Stimulated activated CD8-positive, alpha-beta memory T cell treated with anti-CD3 and anti-CD28 coated beads, Interleukin-2, amount 100 ng/mL, for 48 hours (primary cell): ENCODE results near the gene SCAI.
"Not testable (repeated sequence)": the region's sequence is repeated elsewhere in the genome, so short reads cannot be mapped to it uniquely, and the experiment has no call there.

Source experiments
- DNase-seq, 2 donors: peaks; one replicate each; pipeline ENCODE4 v3.0.0-alpha.2; 2020; ENCODE audit warnings: low read depth in 2 of 2

The SCAI gene

DNA sequence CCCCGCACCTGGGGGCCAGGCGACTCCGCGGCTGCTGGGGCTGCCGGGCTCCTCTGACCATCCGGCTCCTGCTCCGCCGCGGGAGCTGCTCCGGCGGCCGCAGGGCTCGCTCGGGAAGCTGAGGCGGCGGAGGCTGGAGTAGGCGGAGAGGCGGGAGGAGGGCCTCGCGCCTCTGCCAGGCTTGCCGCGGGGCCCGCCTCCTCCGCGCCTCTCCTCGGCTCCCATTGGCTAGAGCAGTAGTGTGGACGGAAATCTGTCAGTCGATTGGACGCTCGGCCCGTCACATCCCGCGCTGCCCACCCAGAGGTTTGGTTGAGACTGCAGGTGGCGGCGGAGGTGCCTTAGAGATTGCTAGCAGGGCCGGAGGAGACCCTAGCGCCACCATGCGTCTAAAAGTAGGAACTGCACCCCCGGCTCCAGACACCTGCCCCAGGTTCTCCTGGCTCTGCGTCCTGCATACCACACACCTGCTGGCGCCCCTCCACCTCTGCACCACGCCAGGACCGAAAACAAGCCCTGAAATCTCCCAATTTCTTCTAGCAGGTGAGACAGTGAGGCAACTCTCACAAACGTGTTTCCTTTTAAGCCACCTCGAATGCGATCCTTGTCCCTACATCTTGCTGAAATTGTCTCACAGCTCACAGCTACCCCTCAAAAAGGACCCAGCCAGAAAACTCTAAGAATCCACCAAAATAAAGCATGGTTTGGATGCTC lies at the start of gene SCAI:
Gene SCAI, minus strand, starts transcription at position 152 of the 714 bp plus-strand sequence. Its CDS starts 91 bp downstream, at position 61.
- DNase-seq, result peak; percentile 94 to 97

DNA sequence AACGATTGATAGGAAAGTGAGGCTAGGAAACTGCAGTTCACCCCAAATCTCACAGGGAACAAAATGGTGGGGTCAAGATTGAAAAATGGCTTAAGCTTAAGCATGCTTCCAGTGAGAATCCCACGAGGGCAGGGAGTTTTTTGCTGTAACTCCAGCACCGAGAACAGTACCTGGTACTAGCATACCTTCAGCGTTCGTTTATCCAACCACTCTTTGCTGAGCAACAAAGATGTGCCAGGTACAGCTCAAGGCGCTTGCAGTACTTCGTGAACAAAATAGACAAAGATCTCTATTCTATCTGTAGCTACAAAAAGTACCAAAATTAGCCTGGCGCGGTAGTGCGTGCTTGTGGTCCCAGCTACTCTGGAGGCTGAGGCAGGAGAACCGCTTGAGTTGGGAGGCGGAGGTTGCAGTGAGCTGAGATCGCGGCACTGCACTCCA lies 47.1 kb upstream of the SCAI start:
- DNase-seq, result no peak

DNA sequence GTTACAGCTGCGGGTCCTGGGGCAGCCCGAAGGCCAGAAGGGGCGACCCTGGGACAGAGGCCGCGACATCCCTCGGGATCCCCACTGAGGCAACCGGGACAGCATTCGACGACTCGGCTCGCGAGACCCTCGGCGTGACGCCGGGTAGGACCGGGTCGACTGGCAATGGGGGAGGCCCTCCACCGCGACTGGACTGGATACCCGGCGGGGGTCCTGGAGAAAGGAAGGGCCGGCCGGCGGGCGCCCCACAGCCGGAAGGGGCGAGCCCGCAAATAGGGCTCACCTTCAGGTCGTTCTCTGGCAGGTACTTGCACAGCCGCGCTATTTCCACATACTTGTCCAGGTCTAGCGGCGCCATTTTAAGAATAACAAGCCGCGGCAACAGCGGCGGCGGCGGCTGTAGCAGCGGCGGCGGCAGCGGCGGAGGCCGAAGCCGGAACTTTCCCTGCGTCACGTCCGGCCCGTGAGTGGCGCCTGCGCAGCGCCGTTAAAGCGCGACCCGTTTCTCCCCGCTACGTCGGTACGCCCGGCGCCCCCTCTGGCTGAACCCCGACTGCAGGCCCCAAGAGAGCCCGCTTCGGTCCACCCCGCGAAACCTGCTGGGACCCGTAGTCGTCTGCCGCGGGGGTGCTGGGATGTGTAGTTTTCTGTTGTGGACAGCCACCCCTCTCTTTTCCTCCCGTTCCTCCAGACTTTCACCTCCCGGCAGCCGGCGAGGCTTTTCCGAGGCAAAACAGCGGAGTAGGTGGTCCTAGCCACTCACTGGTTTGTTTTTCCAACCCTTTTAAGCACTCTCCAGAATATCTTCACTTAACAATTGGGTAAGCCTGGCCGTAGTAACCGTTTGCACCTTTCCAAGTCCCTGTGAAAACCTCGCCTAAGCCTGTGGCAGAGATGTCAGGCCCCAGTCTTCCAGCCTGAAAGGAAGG lies 46.3 kb upstream of the SCAI start, which contains the start of gene PPP6C:
Gene PPP6C, minus strand, starts transcription at position 443 of the 929 bp plus-strand sequence. Its CDS starts 85 bp downstream, at position 358.
- peak; percentile 98 for DNase-seq

DNA sequence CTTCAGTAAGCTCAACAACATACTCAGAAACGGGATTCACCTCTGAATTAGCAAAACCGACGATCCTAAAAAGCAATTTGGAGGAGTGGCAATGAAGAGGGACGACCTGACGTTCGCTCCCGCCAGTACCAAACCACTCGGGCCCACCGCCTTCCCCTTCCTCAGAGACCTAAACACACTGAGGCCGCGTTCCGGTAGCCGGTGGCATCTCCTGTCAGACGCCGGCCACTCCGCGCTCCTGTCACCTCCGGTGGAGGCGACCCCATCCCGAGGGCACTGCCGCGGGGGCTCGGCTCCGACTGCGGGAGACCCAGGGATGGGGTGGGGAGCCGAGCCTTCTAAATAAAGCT lies 45.7 kb upstream of the SCAI start:
- DNase-seq, result peak in 1 of 2 donors; percentile 19

DNA sequence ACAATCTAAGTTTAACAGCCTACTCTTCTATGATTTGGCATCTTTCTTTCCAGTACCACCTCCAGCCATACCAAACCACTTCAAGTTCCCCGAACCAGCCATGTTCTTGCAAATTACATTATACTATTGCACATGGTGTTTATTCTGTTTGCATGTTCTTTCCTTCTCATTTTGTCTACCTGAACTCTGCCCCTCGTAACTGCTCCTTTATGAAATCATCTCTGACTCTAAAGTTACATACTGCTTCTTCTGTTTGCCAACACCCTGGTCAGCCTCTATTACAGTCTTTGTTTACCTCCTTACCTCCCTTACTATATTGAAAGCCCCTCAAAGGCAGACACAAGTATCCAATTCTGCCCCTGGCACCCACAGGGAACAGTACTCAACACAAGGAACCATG lies 40.2 kb upstream of the SCAI start:
- no peak for DNase-seq

DNA sequence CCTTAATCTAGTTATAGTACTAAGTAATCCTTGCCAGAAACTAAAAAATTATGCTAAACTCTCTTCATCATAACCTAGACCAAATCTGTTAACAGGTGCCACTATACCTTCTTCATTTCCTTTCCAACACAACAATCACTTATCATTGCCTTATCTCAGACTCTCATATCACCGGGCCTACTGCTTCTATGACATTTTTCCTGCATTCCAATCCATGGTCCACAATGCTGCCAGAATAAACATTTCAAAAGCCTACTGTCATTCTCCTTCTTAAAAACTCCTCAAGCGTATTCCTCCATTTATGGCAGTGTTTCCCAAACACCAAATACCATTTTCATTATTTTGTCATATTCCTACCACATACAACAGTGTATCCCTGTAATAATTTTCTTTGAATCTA lies 39.7 kb upstream of the SCAI start:
- DNase-seq, result no peak

DNA sequence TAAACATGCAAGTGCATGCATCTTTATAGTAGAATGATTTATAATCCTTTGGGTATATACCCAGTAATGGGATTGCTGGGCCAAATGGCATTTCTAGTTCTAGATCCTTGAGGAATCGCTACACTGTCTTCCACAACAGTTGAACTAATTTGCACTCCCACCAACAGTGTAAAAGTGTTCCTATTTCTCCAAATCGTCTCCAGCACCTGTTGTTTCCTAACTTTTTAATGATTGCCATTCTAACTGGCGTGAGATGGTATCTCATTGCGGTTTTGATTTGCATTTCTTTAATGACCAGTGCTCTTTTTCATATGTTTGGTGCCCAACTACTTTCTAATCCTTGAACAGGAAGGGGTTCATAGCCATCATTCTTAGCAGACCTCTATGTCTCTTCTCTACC lies 38.4 kb upstream of the SCAI start:
- DNase-seq, result not testable (repeated sequence)

DNA sequence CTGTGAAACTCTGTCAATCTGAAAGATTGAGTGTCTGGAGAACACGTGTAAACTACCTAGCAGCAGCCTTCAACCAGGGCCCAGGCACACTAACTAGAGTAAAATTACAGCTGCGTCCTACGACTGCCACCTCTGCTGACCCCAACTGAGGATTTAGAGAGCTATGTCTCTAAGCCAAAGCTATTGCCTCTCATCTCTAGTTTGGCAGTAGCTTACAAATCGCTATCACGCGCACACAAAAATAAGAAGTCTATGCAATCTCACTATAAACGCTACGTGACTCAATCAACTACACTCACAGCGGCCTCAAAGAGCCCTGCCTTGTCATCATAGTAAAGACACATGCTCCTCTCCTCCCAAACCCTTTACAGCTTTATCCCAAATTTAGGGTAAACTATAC lies 37.5 kb upstream of the SCAI start:
- no peak for DNase-seq

DNA sequence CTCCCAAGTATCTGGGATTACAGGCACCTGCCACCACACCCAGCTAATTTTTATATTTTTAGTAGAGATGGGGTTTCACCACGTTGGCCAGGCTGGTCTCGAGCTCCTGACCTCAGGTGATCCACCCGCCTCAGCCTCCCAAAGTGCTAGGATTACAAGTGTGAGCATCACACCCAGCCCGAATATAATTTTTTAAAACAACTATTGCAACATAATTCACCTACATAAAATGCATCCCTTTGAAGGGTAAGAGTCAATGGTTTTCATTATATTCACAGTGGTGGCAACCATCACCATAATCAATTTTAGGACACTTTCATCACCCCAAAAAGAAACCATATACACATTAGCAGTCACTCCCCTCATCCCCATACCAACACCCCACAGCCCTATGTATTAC lies 36.4 kb upstream of the SCAI start:
- not testable (repeated sequence) for DNase-seq

DNA sequence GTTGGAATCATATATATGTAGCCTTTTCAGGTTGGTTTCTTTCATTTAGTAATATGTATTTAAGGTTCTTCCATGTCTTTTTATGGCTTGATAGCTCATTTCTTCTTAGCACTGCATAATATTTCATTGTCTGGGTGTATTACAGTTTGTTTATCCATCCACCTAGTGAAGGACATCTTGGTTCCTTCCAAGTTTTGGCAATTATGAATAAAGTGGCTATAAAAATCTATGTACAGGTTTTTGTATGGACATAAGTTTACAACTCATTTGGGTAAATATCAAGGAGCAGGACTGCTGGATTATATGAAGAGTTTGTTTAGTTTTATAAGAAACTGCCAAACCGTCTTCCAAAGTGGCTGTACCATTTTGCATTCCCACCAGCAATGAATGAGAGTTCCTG lies 34.6 kb upstream of the SCAI start:
- no peak for DNase-seq

DNA sequence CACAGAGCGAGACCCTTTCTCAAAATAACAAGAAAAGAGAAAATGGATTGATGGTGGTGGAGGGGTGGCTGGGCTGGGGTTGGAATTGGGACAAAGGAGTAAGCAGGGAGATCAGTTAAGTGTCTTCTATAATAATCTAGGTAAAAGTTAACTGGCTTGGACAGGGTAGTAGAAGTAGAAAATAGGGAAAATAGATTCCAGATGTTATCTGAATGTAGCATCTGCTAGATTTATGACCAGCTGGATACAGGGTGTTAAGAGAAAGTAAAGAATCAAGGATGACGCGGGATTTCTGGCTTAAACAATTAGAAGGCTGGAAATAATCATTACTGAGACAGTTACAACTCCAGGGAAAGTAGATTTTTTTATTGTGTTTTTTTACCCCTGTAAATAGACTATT lies 33.3 kb upstream of the SCAI start:
- DNase-seq, result no peak

DNA sequence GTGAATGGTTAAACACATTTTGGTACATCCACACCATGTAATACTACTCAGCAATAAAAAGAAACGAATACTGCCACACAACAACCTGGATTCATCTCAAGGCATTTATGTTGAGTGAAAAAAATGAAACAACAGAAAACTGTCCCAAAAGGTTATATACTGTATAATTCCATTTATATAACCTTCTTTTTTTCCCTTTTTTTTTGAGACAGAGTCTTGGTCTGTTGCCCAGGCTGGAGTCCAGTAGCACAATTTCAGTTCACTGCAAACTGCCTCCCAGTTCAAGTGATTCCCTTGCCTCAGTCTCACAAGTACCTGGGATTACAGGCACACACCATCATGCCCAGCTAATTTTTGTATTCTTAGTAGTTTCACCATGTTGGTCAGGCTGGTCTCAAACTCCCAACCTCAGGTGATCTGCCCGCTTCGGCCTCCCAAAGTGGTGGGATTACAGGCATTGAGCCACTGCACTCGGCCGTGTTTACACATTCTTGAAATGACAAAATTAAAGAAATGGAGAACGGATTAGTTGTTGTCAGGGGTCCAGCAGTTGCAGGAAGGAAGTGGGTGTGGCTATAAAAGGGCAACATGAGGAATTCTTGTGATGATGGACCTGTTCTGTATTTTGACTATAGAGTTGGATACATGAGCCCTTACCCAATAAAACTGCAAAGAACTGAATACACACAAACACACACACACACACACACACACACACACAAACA lies 28.9 kb upstream of the SCAI start:
- no peak for DNase-seq

DNA sequence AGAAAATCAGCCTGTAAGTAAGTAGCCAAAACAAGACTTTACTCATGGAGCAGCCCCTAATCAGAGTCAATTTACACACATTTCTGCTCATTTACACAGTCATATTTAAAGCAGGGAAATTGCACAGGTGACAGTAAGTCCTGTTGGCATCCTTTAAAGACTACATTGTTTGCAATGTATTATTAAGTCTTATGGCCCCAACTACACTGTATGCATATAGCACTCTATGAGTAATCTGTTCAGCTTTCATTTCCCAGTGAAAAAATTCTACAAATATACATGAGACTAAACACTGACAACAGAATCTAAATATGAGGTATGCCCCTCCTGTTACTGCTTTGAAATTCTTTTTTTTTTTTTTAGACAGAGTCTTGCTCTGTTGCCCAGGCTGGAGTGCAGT lies 26.6 kb upstream of the SCAI start:
- no peak for DNase-seq

DNA sequence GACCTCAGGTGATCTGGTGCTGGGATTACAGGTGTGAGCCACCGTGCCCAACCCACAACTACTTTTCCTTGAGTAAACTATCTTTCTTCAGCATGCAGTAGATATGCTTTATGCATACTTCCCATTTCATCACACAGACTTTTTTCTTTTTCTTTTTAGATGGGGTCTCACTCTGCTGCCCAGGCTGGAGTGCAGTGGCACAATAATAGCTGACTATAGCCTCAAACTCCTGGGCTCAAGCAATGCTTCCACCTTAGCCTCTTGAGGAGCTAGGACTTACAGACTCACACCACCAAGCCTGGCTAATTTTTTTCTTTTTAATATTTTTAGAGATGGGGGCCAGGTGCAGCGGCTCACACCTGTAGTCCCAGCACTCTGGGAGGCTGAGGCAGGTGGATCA lies 23.4 kb upstream of the SCAI start:
- no peak for DNase-seq

DNA sequence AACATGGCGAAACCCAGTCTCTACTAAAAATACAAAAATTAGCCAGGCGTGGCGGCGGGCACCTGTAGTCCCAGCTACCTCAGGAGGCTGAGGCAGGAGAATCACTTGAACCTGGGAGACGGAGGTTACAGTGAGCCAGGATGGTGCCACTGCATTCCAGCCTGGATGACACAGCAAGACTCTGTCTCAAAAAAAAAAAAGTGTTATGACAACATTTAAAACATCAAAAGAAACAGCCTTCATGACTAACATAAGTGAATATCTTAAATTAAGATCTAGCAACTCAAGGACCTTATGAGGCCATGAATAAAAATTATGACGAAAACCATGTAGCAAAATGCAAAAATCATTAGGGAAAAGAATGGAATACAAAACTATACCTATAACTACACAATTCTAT lies 19.6 kb upstream of the SCAI start:
- not testable (repeated sequence) for DNase-seq

DNA sequence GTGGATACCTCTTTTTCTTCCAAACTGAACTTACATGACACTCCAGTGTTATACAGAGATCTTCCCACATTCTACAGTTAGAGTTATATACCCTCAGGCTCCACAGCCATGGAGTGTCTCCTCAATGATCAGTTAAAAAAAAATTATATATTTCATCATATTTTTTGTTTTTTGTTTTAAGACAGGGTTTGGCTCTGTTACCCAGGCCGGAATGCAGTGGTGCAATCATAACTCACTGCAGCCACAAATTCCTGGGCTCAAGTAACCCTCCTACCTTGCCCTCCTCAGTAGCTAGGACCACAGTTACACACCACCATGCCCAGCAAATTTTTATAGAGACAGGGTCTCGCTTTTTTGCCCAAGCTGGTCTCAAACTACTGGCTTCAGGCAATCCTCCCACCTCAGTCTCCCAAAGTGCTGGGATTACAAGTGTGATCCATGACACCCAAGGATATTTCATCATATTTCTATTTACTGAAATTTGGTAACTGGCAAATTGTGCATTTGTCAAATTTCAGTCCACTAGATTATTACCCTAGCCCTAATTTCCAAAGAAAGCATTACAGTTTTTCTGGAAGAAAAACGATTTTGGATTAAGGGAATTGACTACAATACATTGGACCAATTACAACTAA lies 18.1 kb upstream of the SCAI start:
- no peak for DNase-seq

DNA sequence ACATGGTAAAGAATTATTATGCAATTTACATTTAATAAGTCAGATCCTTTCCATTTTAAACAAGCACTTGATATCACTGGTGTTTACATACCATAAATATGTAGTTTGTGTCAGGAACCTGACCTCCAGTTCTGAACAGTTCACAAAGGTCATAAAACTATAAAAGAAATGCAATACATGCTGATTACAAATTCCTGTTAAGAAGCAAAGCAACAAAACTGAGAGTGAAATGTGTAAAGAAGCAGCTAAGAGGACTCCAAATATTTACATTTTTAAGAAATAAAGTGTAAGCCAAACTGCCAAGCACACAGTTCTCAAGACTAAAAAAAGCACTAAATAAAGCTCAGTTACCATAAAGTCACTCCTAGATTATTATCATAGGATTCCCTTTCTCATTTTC lies 17.4 kb upstream of the SCAI start:
- no peak for DNase-seq

DNA sequence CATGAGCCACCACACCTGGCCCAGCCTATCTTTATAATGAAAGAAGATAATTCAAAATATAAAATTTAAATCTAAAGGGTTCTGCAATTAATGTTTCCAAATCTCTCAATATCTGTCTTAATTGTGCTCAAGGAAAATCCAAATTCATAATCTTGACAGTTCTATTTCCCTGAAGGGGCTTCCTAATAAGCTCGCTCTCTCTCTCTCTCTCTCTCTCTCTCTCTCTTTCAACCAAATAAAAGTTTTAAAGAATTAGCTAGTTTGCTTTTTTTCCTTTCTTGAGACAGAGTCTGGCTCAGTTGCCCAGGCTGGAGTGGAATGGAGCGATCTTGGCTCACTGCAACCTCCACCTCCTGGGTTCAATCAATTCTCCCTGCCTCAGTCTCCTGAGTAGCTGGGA lies 13.2 kb upstream of the SCAI start:
- no peak for DNase-seq

DNA sequence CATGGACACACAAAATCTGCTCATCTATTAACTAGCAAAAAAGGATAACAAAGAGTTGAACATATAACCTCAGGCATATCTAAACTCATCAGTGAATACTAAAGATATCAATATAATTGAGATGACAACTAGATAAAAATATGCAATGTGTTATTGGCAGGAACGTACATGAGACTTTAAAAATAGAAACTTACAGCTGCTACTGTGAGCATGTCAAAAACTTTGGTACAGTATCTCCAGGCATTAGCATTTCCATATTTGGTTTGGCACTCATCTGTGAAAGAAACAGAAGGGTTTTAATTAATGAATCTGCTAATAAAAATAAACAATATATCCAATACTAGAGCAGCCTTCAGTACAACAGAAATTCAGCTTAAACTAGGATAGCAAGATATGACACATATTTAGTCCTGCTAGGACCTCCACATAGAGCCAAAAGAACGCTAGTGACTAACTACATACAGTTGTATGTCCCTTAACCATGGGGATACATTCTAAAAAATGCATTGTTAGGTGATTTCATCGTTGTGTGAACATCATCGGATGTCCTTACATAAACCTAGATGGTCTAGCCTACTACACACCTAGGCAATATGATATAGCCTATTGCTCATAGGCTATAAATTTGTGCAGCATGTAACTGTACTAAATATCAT lies 10.5 kb upstream of the SCAI start:
- DNase-seq, result no peak

DNA sequence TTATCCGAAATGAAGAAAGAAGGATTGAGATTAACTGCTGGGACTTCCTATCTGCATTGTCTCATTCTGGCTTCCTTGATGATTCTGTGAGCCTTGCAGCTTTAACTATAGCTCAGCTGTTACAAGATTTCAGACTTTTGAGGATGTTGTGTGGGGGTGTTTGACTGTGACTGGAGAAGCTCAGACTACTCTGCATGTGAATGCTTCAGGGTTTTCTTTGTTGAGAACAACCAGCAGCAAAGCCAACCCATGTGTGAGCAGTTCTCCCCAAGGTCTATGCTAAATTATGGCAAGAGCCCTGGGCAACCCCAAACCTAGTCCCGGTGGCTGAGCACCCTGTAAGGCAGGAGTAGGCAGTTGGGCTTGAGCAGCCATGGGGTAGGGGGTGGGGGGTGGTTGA lies 8.4 kb upstream of the SCAI start:
- no peak for DNase-seq
